A549 (cell line): ENCODE data around the gene PPIE. TPM values are rescaled to one million over a fixed set of nuclear protein-coding genes. Genes with fewer than 3 reads are reported as not detected.

Experiments used
- ATAC-seq, 2 experiments: fragments of 200-7000 bp in 1 of 2; fragments of >200 bp in 1 of 2; cut with Nextera tagmentation in 1 of 2; cut with Tn5 transposase in 1 of 2; 3 replicates each; pipeline versions ENCODE4 v1.8.0 to v1.9.1; 2018 to 2020; ENCODE audit warnings: mild to moderate bottlenecking in 1 of 2, moderate library complexity in 1 of 2
- CTCF ChIA-PET: fragments of 300-600 bp; sonication (Branson Sonifier 250); formaldehyde crosslinking; extraction: SDS; loops from one replicate; lab custom pipeline; 2021; ENCODE audit warnings: antibody characterized with exemption, inconsistent platforms; lab: Yijun Ruan, JAX
- POLR2A ChIA-PET: fragments of 350-600 bp; formaldehyde crosslinking; extraction: SDS; loops from one replicate; lab custom pipeline; 2021; ENCODE audit warnings: antibody characterized with exemption, inconsistent platforms; lab: Yijun Ruan, JAX
- DNase-seq, 2 experiments: peaks; one replicate each; pipeline versions ENCODE4 v3.0.0 to v3.0.0-alpha.2; 2011 to 2016; ENCODE audit warnings: low read depth in 1 of 2, low spot score in 1 of 2
- FAIRE-seq: peaks from 2 replicates; lab custom pipeline; 2011; peaks lifted over from hg19 to GRCh38; lab: Jason Lieb, UNC
- H3K27ac ChIP-seq, 2 experiments: fragments of >200 bp; sonication (Bioruptor Twin); formaldehyde crosslinking; 3 replicates each; pipeline ENCODE4 v1.5.1; 2016 to 2017
- H3K4me1 ChIP-seq: fragments of >200 bp; sonication (Bioruptor Twin); formaldehyde crosslinking; 3 replicates; pipeline ENCODE4 v1.6.1; 2016
- H3K4me2 ChIP-seq: fragments of >200 bp; sonication (Bioruptor Twin); formaldehyde crosslinking; 3 replicates; pipeline ENCODE4 v1.6.1; 2016
- H3K4me3 ChIP-seq: fragments of >200 bp; sonication (Bioruptor Twin); formaldehyde crosslinking; 3 replicates; pipeline ENCODE4 v1.5.1; 2016
- H3K9me3 ChIP-seq: fragments of >200 bp; sonication (Bioruptor Twin); formaldehyde crosslinking; 3 replicates; pipeline ENCODE4 v1.6.1; 2016
- CEBPB ChIP-seq, 2 experiments: fragments of >200 bp in 1 of 2; sonication (Bioruptor Twin) in 1 of 2; formaldehyde crosslinking in 1 of 2; IDR thresholded peaks; 2 replicates each; pipeline ENCODE4 v1.6.1; 2012 to 2016
- EHF ChIP-seq: fragments of 250-450 bp; sonication (Bioruptor Pico); IDR thresholded peaks from 2 replicates; pipeline ENCODE4 v1.5.0; 2020; ENCODE audit warnings: mild to moderate bottlenecking
- EHMT2 ChIP-seq: fragments of 200-600 bp; sonication (generic); IDR thresholded peaks from 2 replicates; pipeline ENCODE4 v1.6.1; 2016; ENCODE audit warnings: antibody characterized with exemption, low read depth, mild to moderate bottlenecking, moderate library complexity
- EP300 ChIP-seq, 2 experiments: fragments of >200 bp; sonication (Bioruptor Twin); formaldehyde crosslinking; IDR thresholded peaks; 2 replicates in 1 of 2; 3 replicates in 1 of 2; pipeline ENCODE4 v1.6.1; 2016 to 2017
- GATA3 ChIP-seq: IDR thresholded peaks from 2 replicates; pipeline ENCODE4 v1.6.1; 2012; ENCODE audit warnings: borderline replicate concordance
- HEYL ChIP-seq: fragments of 250-450 bp; sonication (Bioruptor Pico); IDR thresholded peaks from 2 replicates; pipeline ENCODE4 v1.8.0; 2021; ENCODE audit warnings: mild to moderate bottlenecking, moderate library complexity
- HOXB5 ChIP-seq: fragments of 250-450 bp; sonication (Bioruptor Pico); IDR thresholded peaks from 2 replicates; pipeline ENCODE4 v1.5.0; 2020; ENCODE audit warnings: mild to moderate bottlenecking, moderate library complexity
- KDM5A ChIP-seq: fragments of 200-600 bp; sonication (generic); IDR thresholded peaks from 2 replicates; pipeline ENCODE4 v1.6.1; 2016; ENCODE audit warnings: antibody characterized with exemption, mild to moderate bottlenecking
- MAFK ChIP-seq: fragments of 450-650 bp; IDR thresholded peaks from 2 replicates; pipeline ENCODE4 v1.6.1; 2014; ENCODE audit not compliant: partially characterized antibody
- MAZ ChIP-seq: fragments of 150-350 bp; IDR thresholded peaks from 2 replicates; pipeline ENCODE4 v1.6.1; 2014; ENCODE audit warnings: antibody characterized with exemption, low read depth, low read length, borderline replicate concordance
- NR3C1 ChIP-seq: fragments of >200 bp; sonication (Bioruptor Twin); formaldehyde crosslinking; IDR thresholded peaks from 3 replicates; pipeline ENCODE4 v1.6.1; 2017
- POLR2A ChIP-seq: IDR thresholded peaks from 2 replicates; pipeline ENCODE4 v1.6.1; 2012; ENCODE audit warnings: mild to moderate bottlenecking, low read length
- RARB ChIP-seq: fragments of 250-450 bp; sonication (Bioruptor Pico); IDR thresholded peaks from 2 replicates; pipeline ENCODE4 v1.8.0; 2021; ENCODE audit warnings: mild to moderate bottlenecking, moderate library complexity
- RCOR1 ChIP-seq: fragments of 150-350 bp; IDR thresholded peaks from 2 replicates; pipeline ENCODE4 v1.6.1; 2014; ENCODE audit warnings: antibody characterized with exemption, low read length, low read depth
- SMC3 ChIP-seq: fragments of >200 bp; sonication (Bioruptor Twin); formaldehyde crosslinking; IDR thresholded peaks from 3 replicates; pipeline ENCODE4 v1.6.1; 2018; ENCODE audit warnings: inconsistent platforms
- ZC3H11A ChIP-seq: fragments of 450-650 bp; IDR thresholded peaks from 2 replicates; pipeline ENCODE4 v1.6.1; 2014; ENCODE audit warnings: antibody characterized with exemption, mild to moderate bottlenecking
- ZFP36 ChIP-seq: fragments of 450-650 bp; IDR thresholded peaks from 2 replicates; pipeline ENCODE4 v1.6.1; 2014; ENCODE audit warnings: borderline replicate concordance; ENCODE audit not compliant: partially characterized antibody
- ZSCAN20 ChIP-seq: fragments of 250-450 bp; sonication (Bioruptor Pico); IDR thresholded peaks from 2 replicates; pipeline ENCODE4 v1.8.0; 2022; ENCODE audit warnings: mild to moderate bottlenecking, moderate library complexity
- WGBS: methylation state at CpG from one replicate; pipeline ENCODE4 v1.1.6; 2017; ENCODE audit errors: missing lambda C conversion rate; 5-methylcytosine and 5-hydroxymethylcytosine counted together
- polyA plus RNA-seq, 4 experiments: library from polyadenylated mRNA; depleted of rRNA in 3 of 4; stranded (reverse); fragments of >200 nt; fragmentation: RNase III in 1 of 4; extraction: RNeasy Plus Mini Kit Qiagen cat#74134 plus additional on column Dnase treatment in 1 of 4; gene quantifications; 2 replicates in 3 of 4; 3 replicates in 1 of 4; pipeline ENCODE4 v1.2.3, GENCODE V29; 2011 to 2017
- TF ChIP-seq, protein P1 (sequence below): fragments of >200 bp; sonication (Bioruptor Twin); formaldehyde crosslinking; IDR thresholded peaks from 3 replicates; pipeline ENCODE4 v1.6.1; 2016
- TF ChIP-seq, protein P2 (sequence below): fragments of 250-450 bp; sonication (Bioruptor Pico); IDR thresholded peaks from 2 replicates; pipeline ENCODE4 v1.5.0; 2021; ENCODE audit warnings: mild to moderate bottlenecking, moderate library complexity, borderline replicate concordance
- TF ChIP-seq, protein P3 (sequence below): fragments of 250-450 bp; sonication (Bioruptor Pico); IDR thresholded peaks from 2 replicates; pipeline ENCODE4 v1.5.0; 2020; ENCODE audit warnings: low read depth, mild to moderate bottlenecking, moderate library complexity
- TF ChIP-seq, protein P4 (sequence below): fragments of >200 bp; sonication (Bioruptor Twin); formaldehyde crosslinking; IDR thresholded peaks from 2 replicates; pipeline ENCODE4 v1.6.1; 2016
- TF ChIP-seq, protein P5 (sequence below): fragments of 200-600 bp; sonication (generic); IDR thresholded peaks from 2 replicates; pipeline ENCODE4 v1.6.1; 2016; ENCODE audit warnings: antibody characterized with exemption, mild to moderate bottlenecking, moderate library complexity
- TF ChIP-seq, protein P6 (sequence below): fragments of 450-650 bp; IDR thresholded peaks from 2 replicates; pipeline ENCODE4 v1.6.1; 2014; ENCODE audit warnings: antibody characterized with exemption

PPIE gene
- polyA plus RNA-seq, 2 of the 4 experiments (the other 2 are of a cell fraction) = 46.6 to 75.6 TPM

DNA sequence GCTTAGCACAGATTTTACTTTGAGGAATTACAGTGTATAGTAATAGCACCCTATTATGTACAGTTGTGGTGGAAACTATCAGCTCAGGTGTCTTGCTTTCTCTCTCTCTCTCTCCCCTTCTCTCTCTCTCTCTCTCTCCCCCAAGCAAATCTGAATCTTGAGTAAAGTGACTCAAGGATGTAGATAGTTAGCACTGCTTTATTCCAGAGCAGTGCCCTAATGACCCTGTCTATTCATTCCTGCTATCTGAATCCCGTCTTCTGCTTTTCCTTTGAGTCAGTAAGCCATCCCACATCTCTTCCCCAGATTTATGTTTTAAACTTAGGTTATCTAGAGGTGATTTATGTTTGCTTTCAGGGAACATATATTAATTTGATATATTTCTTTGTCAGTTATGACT, 42.2 kb upstream of the PPIE start:
- Histone ChIP-seq H3K27ac (no peak overlapping the region), H3K4me2 (no peak overlapping the region), H3K4me3 (no peak overlapping the region), H3K4me1 (peaks cover 6% of the 10 kb centered on the region; the same call in 2 of the 3 replicates), H3K9me3 (no peaks in the 10 kb centered on the region)
- POLR2A ChIA-PET = no interaction called here
- no peak for ATAC-seq
- CTCF ChIA-PET = interaction anchor here (1.3 to 2.1 kb wide), 2 partner anchors 13 to 90 kb away, joined by 3 to 6 read pairs; no protein-coding TSS in a partner anchor
- WGBS = 21% methylated on average over 1 of the region's 1 CpG
- TF ChIP-seq CEBPB (IDR thresholded peaks at IDR 0.05) (no peak), ZSCAN20 (CRISPR knock-in tag) (no peak), POLR2A (no peak), MAFK (no peak)
- no peak for DNase-seq
- FAIRE-seq = no peak

DNA sequence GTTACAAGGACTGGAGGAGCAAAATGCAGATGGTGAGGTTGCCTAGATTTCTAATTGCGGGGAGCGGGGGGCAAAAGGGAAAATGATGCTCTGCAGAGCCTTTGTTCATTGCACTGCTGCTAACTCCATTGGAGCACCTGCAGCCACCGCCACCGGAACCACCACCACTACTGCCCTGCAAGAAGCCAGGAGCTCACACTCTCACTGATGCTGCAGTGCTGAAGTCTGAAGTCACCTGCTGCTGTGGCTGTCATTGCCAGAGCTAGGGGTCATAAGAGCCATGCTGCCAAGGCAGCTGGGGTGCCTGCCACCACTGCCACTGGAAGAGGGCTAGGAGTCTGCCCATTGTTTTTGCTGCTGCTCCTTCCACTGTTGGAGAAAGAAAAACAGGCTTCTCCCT, 40.1 kb upstream of the PPIE start:
- H3K4me1 ChIP-seq = no peaks in the 10 kb centered on the region

DNA sequence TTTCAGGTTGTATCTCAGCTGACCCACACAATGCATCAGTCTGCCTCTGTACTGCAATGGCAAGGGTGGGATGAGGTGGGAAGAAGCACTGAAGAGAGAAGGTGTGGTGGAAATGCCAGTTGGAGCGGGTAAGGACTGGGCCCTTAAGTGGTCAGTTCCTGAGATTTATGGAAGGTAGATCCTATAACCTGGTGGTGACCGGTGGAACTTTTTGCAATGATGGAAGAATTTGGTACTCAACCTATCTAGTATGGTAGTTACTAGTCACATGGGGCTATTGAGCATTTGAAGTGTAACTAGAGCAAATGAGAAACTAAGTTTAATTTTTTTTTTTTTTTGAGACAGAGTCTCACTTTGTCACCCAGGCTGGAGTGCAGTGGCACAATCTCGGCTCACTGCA, 39.3 kb upstream of the PPIE start:
- DNase-seq (no peak), ATAC-seq (peak in 1 of 2 experiments; percentile 32; a peak in 1 of 6 replicates), FAIRE-seq (no peak)
- Histone ChIP-seq H3K9me3 (no peaks in the 10 kb centered on the region), H3K4me3 (no peak overlapping the region), H3K4me2 (no peak overlapping the region), H3K27ac (no peak overlapping the region), H3K4me1 (no peaks in the 10 kb centered on the region)
- ChIA-PET CTCF (interaction anchor here (1.2 kb wide), 1 partner anchor 45 kb away, joined by 3 read pairs; no protein-coding TSS in a partner anchor), POLR2A (no interaction called here)
- 45% methylated on average over 3 of the region's 3 CpGs for WGBS
- no peak for TF ChIP-seq RCOR1
- no peak for TF ChIP-seq EHMT2
- TF ChIP-seq, protein P1, sequence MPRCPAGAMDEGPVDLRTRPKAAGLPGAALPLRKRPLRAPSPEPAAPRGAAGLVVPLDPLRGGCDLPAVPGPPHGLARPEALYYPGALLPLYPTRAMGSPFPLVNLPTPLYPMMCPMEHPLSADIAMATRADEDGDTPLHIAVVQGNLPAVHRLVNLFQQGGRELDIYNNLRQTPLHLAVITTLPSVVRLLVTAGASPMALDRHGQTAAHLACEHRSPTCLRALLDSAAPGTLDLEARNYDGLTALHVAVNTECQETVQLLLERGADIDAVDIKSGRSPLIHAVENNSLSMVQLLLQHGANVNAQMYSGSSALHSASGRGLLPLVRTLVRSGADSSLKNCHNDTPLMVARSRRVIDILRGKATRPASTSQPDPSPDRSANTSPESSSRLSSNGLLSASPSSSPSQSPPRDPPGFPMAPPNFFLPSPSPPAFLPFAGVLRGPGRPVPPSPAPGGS = no peak
- no peak for TF ChIP-seq RARB
- TF ChIP-seq HEYL (CRISPR knock-in tag) = no peak
- TF ChIP-seq, protein P2, sequence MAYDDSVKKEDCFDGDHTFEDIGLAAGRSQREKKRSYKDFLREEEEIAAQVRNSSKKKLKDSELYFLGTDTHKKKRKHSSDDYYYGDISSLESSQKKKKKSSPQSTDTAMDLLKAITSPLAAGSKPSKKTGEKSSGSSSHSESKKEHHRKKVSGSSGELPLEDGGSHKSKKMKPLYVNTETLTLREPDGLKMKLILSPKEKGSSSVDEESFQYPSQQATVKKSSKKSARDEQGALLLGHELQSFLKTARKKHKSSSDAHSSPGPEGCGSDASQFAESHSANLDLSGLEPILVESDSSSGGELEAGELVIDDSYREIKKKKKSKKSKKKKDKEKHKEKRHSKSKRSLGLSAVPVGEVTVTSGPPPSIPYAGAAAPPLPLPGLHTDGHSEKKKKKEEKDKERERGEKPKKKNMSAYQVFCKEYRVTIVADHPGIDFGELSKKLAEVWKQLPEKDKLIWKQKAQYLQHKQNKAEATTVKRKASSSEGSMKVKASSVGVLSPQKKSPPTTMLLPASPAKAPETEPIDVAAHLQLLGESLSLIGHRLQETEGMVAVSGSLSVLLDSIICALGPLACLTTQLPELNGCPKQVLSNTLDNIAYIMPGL = no peak
- no peak for TF ChIP-seq GATA3
- TF ChIP-seq MAZ = no peak
- TF ChIP-seq EP300 (IDR thresholded peaks at IDR 0.05) = no peak
- TF ChIP-seq, protein P3, sequence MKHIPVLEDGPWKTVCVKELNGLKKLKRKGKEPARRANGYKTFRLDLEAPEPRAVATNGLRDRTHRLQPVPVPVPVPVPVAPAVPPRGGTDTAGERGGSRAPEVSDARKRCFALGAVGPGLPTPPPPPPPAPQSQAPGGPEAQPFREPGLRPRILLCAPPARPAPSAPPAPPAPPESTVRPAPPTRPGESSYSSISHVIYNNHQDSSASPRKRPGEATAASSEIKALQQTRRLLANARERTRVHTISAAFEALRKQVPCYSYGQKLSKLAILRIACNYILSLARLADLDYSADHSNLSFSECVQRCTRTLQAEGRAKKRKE (CRISPR knock-in tag) = no peak
- TF ChIP-seq NR3C1 = no peak
- TF ChIP-seq, protein P4, sequence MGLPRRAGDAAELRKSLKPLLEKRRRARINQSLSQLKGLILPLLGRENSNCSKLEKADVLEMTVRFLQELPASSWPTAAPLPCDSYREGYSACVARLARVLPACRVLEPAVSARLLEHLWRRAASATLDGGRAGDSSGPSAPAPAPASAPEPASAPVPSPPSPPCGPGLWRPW = no peak
- TF ChIP-seq ZC3H11A = no peak
- no peak for TF ChIP-seq HOXB5
- TF ChIP-seq, protein P5, sequence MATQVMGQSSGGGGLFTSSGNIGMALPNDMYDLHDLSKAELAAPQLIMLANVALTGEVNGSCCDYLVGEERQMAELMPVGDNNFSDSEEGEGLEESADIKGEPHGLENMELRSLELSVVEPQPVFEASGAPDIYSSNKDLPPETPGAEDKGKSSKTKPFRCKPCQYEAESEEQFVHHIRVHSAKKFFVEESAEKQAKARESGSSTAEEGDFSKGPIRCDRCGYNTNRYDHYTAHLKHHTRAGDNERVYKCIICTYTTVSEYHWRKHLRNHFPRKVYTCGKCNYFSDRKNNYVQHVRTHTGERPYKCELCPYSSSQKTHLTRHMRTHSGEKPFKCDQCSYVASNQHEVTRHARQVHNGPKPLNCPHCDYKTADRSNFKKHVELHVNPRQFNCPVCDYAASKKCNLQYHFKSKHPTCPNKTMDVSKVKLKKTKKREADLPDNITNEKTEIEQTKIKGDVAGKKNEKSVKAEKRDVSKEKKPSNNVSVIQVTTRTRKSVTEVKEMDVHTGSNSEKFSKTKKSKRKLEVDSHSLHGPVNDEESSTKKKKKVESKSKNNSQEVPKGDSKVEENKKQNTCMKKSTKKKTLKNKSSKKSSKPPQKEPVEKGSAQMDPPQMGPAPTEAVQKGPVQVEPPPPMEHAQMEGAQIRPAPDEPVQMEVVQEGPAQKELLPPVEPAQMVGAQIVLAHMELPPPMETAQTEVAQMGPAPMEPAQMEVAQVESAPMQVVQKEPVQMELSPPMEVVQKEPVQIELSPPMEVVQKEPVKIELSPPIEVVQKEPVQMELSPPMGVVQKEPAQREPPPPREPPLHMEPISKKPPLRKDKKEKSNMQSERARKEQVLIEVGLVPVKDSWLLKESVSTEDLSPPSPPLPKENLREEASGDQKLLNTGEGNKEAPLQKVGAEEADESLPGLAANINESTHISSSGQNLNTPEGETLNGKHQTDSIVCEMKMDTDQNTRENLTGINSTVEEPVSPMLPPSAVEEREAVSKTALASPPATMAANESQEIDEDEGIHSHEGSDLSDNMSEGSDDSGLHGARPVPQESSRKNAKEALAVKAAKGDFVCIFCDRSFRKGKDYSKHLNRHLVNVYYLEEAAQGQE = no peak
- no peak for TF ChIP-seq KDM5A
- TF ChIP-seq ZFP36 = no peak

More for the DNA sequence above, 40.1 kb upstream of the PPIE start:
- TF ChIP-seq, protein P6, sequence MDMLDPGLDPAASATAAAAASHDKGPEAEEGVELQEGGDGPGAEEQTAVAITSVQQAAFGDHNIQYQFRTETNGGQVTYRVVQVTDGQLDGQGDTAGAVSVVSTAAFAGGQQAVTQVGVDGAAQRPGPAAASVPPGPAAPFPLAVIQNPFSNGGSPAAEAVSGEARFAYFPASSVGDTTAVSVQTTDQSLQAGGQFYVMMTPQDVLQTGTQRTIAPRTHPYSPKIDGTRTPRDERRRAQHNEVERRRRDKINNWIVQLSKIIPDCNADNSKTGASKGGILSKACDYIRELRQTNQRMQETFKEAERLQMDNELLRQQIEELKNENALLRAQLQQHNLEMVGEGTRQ = no peak
- TF ChIP-seq, protein P1 = no peak
- no peak for TF ChIP-seq EHMT2
- TF ChIP-seq HEYL (CRISPR knock-in tag) = no peak
- TF ChIP-seq EHF (CRISPR knock-in tag) = no peak
- no peak for TF ChIP-seq SMC3
- ATAC-seq = no peak
- 56% methylated on average over 4 of the region's 4 CpGs for WGBS
- Histone ChIP-seq H3K4me2 (no peak overlapping the region), H3K9me3 (no peaks in the 10 kb centered on the region), H3K27ac (no peak overlapping the region), H3K4me3 (no peak overlapping the region)
- FAIRE-seq = no peak
- POLR2A ChIA-PET = no interaction called here
- DNase-seq = no peak
- CTCF ChIA-PET = no interaction called here
